ENCODE results near the gene RBPMS2. TPM values are rescaled to one million over a fixed set of nuclear protein-coding genes. Genes with fewer than 3 reads are reported as not detected.
"Not testable (repeated sequence)": the region's sequence is repeated elsewhere in the genome, so short reads cannot be mapped to it uniquely, and the experiment has no call there.

RBPMS2 gene
- total and polyA plus RNA-seq, 7 donors = 1.6 to 3.6 (median 2.0) TPM

GRCh38 chr15:64803526-64803925 lies 28.1 kb upstream of the RBPMS2 start:
- ATAC-seq = no peak
- intact Hi-C loops (cut with DNase I) = no loop called here
- Histone ChIP-seq H3K9me3 (no peaks in the 10 kb centered on the region), H3K27ac (no peak overlapping the region), H3K4me3 (no peak overlapping the region), H3K27me3 (ENCODE audit: insufficient read depth in 3 of 3, low read length in 2 of 3) (no peaks in the 10 kb centered on the region), H3K36me3 (ENCODE audit: insufficient read depth in 1 of 2, low read depth in 1 of 2) (no peaks in the 10 kb centered on the region), H3K4me1 (no peaks in the 10 kb centered on the region)
- TF ChIP-seq CTCF (IDR thresholded peaks at IDR 0.05) = no peak
- 93 to 99% (median 96%) methylated on average over 1 of the region's 1 CpG for WGBS, 3 donors
- DNase-seq = no peak

DNA sequence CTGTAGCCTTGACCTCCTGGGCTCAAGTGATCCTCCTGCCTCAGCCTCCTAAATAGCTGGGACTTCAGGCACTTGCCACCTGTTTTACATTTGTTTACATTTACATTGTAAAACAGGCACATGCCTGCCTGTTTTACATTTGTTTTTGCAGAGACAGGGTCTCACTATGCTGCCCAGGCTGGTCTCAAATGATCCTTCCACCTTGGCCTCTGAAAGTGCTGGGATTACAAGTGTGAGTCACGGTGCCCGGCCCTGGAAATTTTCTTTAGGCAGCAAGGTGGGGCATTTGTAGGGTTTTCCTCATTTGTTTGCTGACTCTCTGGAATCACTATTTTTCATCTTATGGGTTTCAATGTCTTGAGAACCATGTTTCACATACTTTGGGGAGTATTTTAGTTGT lies 25.1 kb upstream of the RBPMS2 start:
- no peak for TF ChIP-seq CTCF (IDR thresholded peaks at IDR 0.05)
- ATAC-seq (no peak), DNase-seq (no peak)
- intact Hi-C loops (cut with DNase I) = no loop called here
- no peaks in the 10 kb centered on the region for H3K27me3 ChIP-seq (ENCODE audit: insufficient read depth in 3 of 3, low read length in 2 of 3)
- no peaks in the 10 kb centered on the region for H3K4me1 ChIP-seq
- H3K27ac ChIP-seq = no peak overlapping the region
- no peak overlapping the region for H3K4me3 ChIP-seq
- WGBS, 3 donors = 90 to 94% (median 91%) methylated on average over 2 of the region's 2 CpGs
- H3K9me3 ChIP-seq = no peaks in the 10 kb centered on the region
- no peaks in the 10 kb centered on the region for H3K36me3 ChIP-seq (ENCODE audit: insufficient read depth in 1 of 2, low read depth in 1 of 2)

GRCh38 chr15:64798905-64799304 lies 23.5 kb upstream of the RBPMS2 start:
- H3K36me3 ChIP-seq (ENCODE audit: insufficient read depth in 1 of 2, low read depth in 1 of 2); H3K4me1 ChIP-seq; H3K4me3 ChIP-seq; H3K9me3 ChIP-seq; H3K27ac ChIP-seq; intact Hi-C loops (cut with DNase I); ATAC-seq; DNase-seq; H3K27me3 ChIP-seq (ENCODE audit: insufficient read depth in 3 of 3, low read length in 2 of 3): not testable (repeated sequence)
- WGBS, 3 donors = 90 to 93% (median 91%) methylated on average over 11 to 28 of the region's 29 CpGs

GRCh38 chr15:64795921-64796320 lies 20.5 kb upstream of the RBPMS2 start:
- H3K27me3 ChIP-seq (ENCODE audit: insufficient read depth in 3 of 3, low read length in 2 of 3); intact Hi-C loops (cut with DNase I); H3K4me1 ChIP-seq; DNase-seq; H3K27ac ChIP-seq; H3K4me3 ChIP-seq; H3K9me3 ChIP-seq; H3K36me3 ChIP-seq (ENCODE audit: insufficient read depth in 1 of 2, low read depth in 1 of 2); ATAC-seq: not testable (repeated sequence)
- WGBS, 3 donors = 80 to 94% (median 86%) methylated on average over 9 of the region's 9 CpGs

DNA sequence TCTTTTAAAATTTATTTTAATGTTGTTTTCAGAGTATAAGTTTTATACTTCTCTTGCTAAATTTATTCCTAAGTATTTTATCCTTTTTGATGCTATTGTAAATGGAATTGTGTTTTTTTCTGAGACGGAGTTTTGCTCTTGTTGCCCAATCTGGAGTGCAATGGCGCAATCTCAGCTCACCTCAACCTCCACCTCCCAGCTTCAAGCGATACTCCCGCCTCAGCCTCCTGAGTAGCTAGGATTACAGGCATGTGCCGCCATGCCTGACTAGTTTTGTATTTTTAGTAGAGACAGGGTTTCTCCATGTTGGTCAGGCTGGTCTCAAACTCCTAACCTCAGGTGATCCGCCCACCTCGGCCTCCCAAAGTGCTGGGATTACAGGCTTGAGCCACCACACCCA lies 19.9 kb upstream of the RBPMS2 start:
- H3K27me3 ChIP-seq (ENCODE audit: insufficient read depth in 3 of 3, low read length in 2 of 3); ATAC-seq; intact Hi-C loops (cut with DNase I); H3K9me3 ChIP-seq; H3K4me3 ChIP-seq; H3K4me1 ChIP-seq; H3K36me3 ChIP-seq (ENCODE audit: insufficient read depth in 1 of 2, low read depth in 1 of 2); H3K27ac ChIP-seq; DNase-seq: not testable (repeated sequence)
- 90 to 93% (median 91%) methylated on average over 7 of the region's 7 CpGs for WGBS, 3 donors

- Histone ChIP-seq H3K36me3 (ENCODE audit: insufficient read depth in 1 of 2, low read depth in 1 of 2) (no peaks in the 10 kb centered on the region), H3K4me3 (no peak overlapping the region), H3K4me1 (no peaks in the 10 kb centered on the region), H3K27me3 (ENCODE audit: insufficient read depth in 3 of 3, low read length in 2 of 3) (no peaks in the 10 kb centered on the region), H3K27ac (no peak overlapping the region), H3K9me3 (no peaks in the 10 kb centered on the region)
- DNase-seq = no peak
- ATAC-seq = no peak
- intact Hi-C loops (cut with DNase I) = no loop called here
- TF ChIP-seq CTCF (IDR thresholded peaks at IDR 0.05) = no peak
- 86 to 97% (median 89%) methylated on average over 3 of the region's 3 CpGs for WGBS, 3 donors
These were observed 16.9 kb upstream of the RBPMS2 start for GRCh38 chr15:64792282-64792681.
